Measurements from ENCODE around the gene PLSCR3.

The PLSCR3 gene

GRCh38 chr17:7394452-7395191 is at the start of gene PLSCR3:
PLSCR3 (minus strand) TSS chr17:7394525; CDS start chr17:7394110, 415 bp downstream.
- peak; percentile 75 for DNase-seq

- DNase-seq, result no peak
Observed at GRCh38 chr17:7443499-7444485, 49.5 kb upstream of the PLSCR3 start.

- DNase-seq, result no peak
Observed at GRCh38 chr17:7442142-7442541, 47.8 kb upstream of the PLSCR3 start.

GRCh38 chr17:7441266-7441665 is 46.9 kb upstream of the PLSCR3 start:
- DNase-seq, result no peak

- no peak for DNase-seq
Observed at GRCh38 chr17:7440834-7441195, 46.5 kb upstream of the PLSCR3 start.

- DNase-seq, result peak; percentile 67
Observed at GRCh38 chr17:7440113-7440833, 45.9 kb upstream of the PLSCR3 start.

- DNase-seq, result no peak
Observed at GRCh38 chr17:7439462-7440112, 45.3 kb upstream of the PLSCR3 start, which contains the start of gene FGF11. FGF11 (plus strand) TSS chr17:7439512; CDS start chr17:7439621, 109 bp downstream.

- DNase-seq, result no peak
Observed at GRCh38 chr17:7438656-7439460, 44.5 kb upstream of the PLSCR3 start.

GRCh38 chr17:7437950-7438614 is 43.8 kb upstream of the PLSCR3 start:
- DNase-seq, result no peak

GRCh38 chr17:7437369-7437863 is 43.1 kb upstream of the PLSCR3 start:
- DNase-seq, result no peak

- DNase-seq, result peak; percentile 54
Observed at GRCh38 chr17:7436556-7437368, 42.4 kb upstream of the PLSCR3 start.

- DNase-seq, result no peak
Observed at GRCh38 chr17:7435676-7436555, 41.6 kb upstream of the PLSCR3 start.

- no peak for DNase-seq
Observed at GRCh38 chr17:7432296-7432695, 38.0 kb upstream of the PLSCR3 start.

- DNase-seq, result no peak
Observed at GRCh38 chr17:7431231-7431630, 36.9 kb upstream of the PLSCR3 start.

- no peak for DNase-seq
Observed at GRCh38 chr17:7429722-7430121, 35.4 kb upstream of the PLSCR3 start.

- DNase-seq, result no peak
Observed at GRCh38 chr17:7428557-7428956, 34.2 kb upstream of the PLSCR3 start, which contains the start of gene SPEM3. SPEM3 (plus strand) TSS chr17:7428857; CDS start chr17:7428903, 46 bp downstream.

- DNase-seq, result no peak
Observed at GRCh38 chr17:7427549-7427948, 33.2 kb upstream of the PLSCR3 start.

GRCh38 chr17:7426896-7427489 is 32.7 kb upstream of the PLSCR3 start:
- no peak for DNase-seq

All from DMS79 (cell line).